OCI-LY3 (cell line): ENCODE results near the gene CD33.

Source experiments
- CTCF ChIP-seq: fragments of 200-600, 300-600 bp; sonication (generic); IDR thresholded peaks from 2 replicates; pipeline ENCODE4 v1.5.1; 2014; ENCODE audit warnings: antibody characterized with exemption, low read length, low read depth
- EZH2phosphoT487 ChIP-seq: fragments of 200-600 bp; shearing (Covaris generic); IDR thresholded peaks from 2 replicates; pipeline ENCODE4 v1.6.1; 2018; ENCODE audit warnings: antibody characterized with exemption, mixed run types, low read depth

GRCh38 chr19:51181913-51182419 lies 42.9 kb upstream of the CD33 start:
- no peak for TF ChIP-seq CTCF
- no peak for TF ChIP-seq EZH2phosphoT487
